HG02870 (cell line): Measurements from ENCODE around the gene TRAPPC10.

Experiments
- ATAC-seq: cut with Tn5 transposase; IDR thresholded peaks from one replicate; pipeline ENCODE4 v1.9.1; 2021; ENCODE audit warnings: mild to moderate bottlenecking, moderate library complexity; ENCODE audit not compliant: unreplicated experiment

Gene TRAPPC10

GRCh38 chr21:43981151-43981870 lies 30.8 kb upstream of the TRAPPC10 start:
- no peak for ATAC-seq

- ATAC-seq: no peak
These were observed 30.3 kb upstream of the TRAPPC10 start for GRCh38 chr21:43981871-43982210.

- ATAC-seq: no peak
These were observed 29.5 kb upstream of the TRAPPC10 start for GRCh38 chr21:43982489-43983078.

- no peak for ATAC-seq
These were observed 28.7 kb upstream of the TRAPPC10 start for GRCh38 chr21:43983390-43983789.

- ATAC-seq: no peak
These were observed 28.2 kb upstream of the TRAPPC10 start for GRCh38 chr21:43983860-43984420.

GRCh38 chr21:43984905-43985689 lies 27.0 kb upstream of the TRAPPC10 start:
- no peak for ATAC-seq

- no peak for ATAC-seq
These were observed 26.3 kb upstream of the TRAPPC10 start for GRCh38 chr21:43985690-43986251.

GRCh38 chr21:43986544-43987451 lies 25.3 kb upstream of the TRAPPC10 start:
- no peak for ATAC-seq

- ATAC-seq: no peak
These were observed 24.6 kb upstream of the TRAPPC10 start for GRCh38 chr21:43987509-43987908.

GRCh38 chr21:43988016-43988415 lies 24.1 kb upstream of the TRAPPC10 start:
- no peak for ATAC-seq

- ATAC-seq: no peak
These were observed 23.4 kb upstream of the TRAPPC10 start for GRCh38 chr21:43988506-43989230.

- ATAC-seq: no peak
These were observed 22.7 kb upstream of the TRAPPC10 start for GRCh38 chr21:43989401-43989800.

- no peak for ATAC-seq
These were observed 20.6 kb upstream of the TRAPPC10 start for GRCh38 chr21:43991447-43991991.

GRCh38 chr21:43992121-43992520 lies 20.0 kb upstream of the TRAPPC10 start:
- no peak for ATAC-seq

GRCh38 chr21:43993420-43993934 lies 18.6 kb upstream of the TRAPPC10 start:
- ATAC-seq: no peak

GRCh38 chr21:43994085-43994484 lies 18.0 kb upstream of the TRAPPC10 start:
- ATAC-seq: no peak

GRCh38 chr21:43994646-43995045 lies 17.5 kb upstream of the TRAPPC10 start:
- ATAC-seq: no peak

GRCh38 chr21:43995521-43996105 lies 16.5 kb upstream of the TRAPPC10 start:
- no peak for ATAC-seq
